ENCODE data around the gene MAPK8IP1. TPM values are rescaled to one million over a fixed set of nuclear protein-coding genes. Genes with fewer than 3 reads are reported as not detected.

Gene MAPK8IP1
- polyA plus RNA-seq, 1 donor (not counting 4 experiments of a cell fraction or from before 2014, with no cell fraction given) = 0.51 TPM

DNA sequence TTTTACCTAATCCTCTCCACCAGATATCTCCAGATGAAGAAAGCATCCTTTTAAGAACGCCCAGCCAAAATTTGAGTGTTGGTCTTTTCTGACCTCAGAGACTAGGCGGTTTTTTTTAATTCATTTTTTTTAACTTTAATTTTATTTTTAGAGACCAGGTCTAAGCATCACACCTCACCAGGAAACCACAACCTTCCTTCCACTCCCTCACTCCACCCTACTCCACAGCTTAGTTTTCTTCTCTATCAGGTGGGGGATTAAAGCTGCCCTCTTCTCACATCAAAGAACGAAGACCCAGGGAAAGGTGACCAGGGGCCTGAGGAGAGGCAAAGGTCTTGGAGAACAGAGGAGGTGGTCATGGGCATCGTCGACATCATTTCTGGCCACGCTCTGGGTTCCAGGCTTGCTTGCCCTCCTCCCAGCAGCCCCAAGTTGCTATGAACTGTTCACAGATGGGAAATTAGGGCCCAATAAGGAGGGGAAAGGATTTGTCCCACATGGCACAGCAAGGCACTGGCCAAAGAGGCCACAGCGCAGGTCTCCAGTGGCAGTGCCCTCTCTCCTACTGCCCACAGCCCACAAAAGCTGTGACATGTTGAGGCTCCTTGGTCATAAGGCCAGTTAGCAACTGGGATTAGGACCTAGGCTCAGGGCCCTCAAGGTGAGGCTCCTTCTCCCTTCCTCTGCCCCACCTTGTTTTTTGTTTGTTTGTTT, 33.7 kb downstream of the MAPK8IP1 start:
- H2AFZ ChIP-seq (ENCODE audit: control insufficient read depth, low read length) = no peak overlapping the region
- TF ChIP-seq, protein P1, sequence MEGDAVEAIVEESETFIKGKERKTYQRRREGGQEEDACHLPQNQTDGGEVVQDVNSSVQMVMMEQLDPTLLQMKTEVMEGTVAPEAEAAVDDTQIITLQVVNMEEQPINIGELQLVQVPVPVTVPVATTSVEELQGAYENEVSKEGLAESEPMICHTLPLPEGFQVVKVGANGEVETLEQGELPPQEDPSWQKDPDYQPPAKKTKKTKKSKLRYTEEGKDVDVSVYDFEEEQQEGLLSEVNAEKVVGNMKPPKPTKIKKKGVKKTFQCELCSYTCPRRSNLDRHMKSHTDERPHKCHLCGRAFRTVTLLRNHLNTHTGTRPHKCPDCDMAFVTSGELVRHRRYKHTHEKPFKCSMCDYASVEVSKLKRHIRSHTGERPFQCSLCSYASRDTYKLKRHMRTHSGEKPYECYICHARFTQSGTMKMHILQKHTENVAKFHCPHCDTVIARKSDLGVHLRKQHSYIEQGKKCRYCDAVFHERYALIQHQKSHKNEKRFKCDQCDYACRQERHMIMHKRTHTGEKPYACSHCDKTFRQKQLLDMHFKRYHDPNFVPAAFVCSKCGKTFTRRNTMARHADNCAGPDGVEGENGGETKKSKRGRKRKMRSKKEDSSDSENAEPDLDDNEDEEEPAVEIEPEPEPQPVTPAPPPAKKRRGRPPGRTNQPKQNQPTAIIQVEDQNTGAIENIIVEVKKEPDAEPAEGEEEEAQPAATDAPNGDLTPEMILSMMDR (optimal IDR thresholded peaks at IDR 0.05 in 1 of 3, IDR thresholded peaks at IDR 0.05 in 1 of 3, conservative IDR thresholded peaks at IDR 0.05 in 1 of 3; ENCODE audit: extremely low read depth in 1 of 3, insufficient read depth in 2 of 3, low read length in 3 of 3) = no peak
- no peak for TF ChIP-seq EZH2 (IDR thresholded peaks at IDR 0.05; ENCODE audit: low read length)
- H3K4me3 ChIP-seq (ENCODE audit: control insufficient read depth in 2 of 3, extremely low read depth in 1 of 3, insufficient read depth in 2 of 3, low read depth in 1 of 3, low read length in 3 of 3) = peak overlapping the region in 2 of 3 experiments; percentile 91 to 92
- DNase-seq (ENCODE audit: low read depth, low spot score) (no peak), FAIRE-seq (no peak)
- dilution Hi-C loops (cut with MboI; ENCODE audit: extremely low pct_ligation_motif_present, low sequenced_read_pairs) = no loop called here
- no peaks in the 10 kb centered on the region for H4K20me1 ChIP-seq (ENCODE audit: control insufficient read depth, extremely low read depth, insufficient read depth, low read length)
- H3K9ac ChIP-seq (ENCODE audit: control insufficient read depth, extremely low read depth, insufficient read depth, low read length) = no peak overlapping the region
- H3K79me2 ChIP-seq (ENCODE audit: control insufficient read depth, insufficient read depth, low read length) = peaks cover 30% of the 10 kb centered on the region
- peak overlapping the region; percentile 85 for H3K4me2 ChIP-seq (ENCODE audit: control insufficient read depth, extremely low read depth, insufficient read depth, low read depth, low read length)
- peaks cover 11% of the 10 kb centered on the region for H3K4me1 ChIP-seq (ENCODE audit: control insufficient read depth, extremely low read depth, insufficient read depth, low read length)
- H3K36me3 ChIP-seq (ENCODE audit: control insufficient read depth in 2 of 2, extremely low read depth in 1 of 2, insufficient read depth in 2 of 2, low read length in 2 of 2) = peaks cover 12 to 19% of the 10 kb centered on the region in 2 experiments
- no peak overlapping the region for H3K27ac ChIP-seq (ENCODE audit: control insufficient read depth, insufficient read depth, low read length)
- peaks cover 5% of the 10 kb centered on the region for H3K9me1 ChIP-seq (ENCODE audit: control insufficient read depth, extremely low read depth, insufficient read depth, low read length)
- no peaks in the 10 kb centered on the region for H3K27me3 ChIP-seq (ENCODE audit: control insufficient read depth, extremely low read depth, insufficient read depth, low read length)
- H3K9me3 ChIP-seq (ENCODE audit: control insufficient read depth, low read depth, low read length) = no peaks in the 10 kb centered on the region

DNA sequence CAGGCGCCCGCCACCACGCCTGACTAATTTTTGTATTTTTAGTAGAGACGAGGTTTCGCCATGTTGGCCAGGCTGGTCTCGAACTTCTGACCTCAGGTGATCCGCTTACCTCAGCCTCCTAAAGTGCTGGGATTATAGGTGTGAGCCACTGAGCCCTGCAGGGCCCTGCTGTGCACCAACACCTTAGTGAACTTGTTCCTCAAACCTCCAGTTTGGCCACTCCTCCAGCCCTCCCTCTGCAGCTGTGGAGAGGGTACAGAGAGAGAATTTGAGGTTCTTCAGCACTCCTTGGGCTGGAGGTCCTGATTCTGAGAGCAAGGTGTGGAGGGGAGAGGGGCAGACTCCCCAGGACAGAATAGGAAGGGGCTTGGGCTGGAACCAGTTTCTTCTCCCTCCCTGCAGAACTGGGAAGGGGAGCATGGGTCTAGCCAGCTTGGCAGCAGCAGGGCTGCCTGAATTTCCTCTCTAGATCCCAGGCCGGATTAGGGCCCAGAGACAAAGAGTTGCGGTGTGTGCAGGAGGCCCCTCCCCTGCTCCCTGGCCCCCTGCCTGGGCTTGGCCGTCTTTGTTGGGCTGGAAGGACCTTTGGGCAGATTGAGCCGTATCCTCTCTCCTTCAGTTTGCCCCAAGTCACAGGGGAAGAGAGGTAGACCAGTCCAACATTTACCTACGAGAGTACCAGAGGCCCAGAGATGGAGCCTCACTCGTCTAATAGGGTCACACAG, 34.5 kb downstream of the MAPK8IP1 start:
- dilution Hi-C loops (cut with MboI; ENCODE audit: extremely low pct_ligation_motif_present, low sequenced_read_pairs) = no loop called here
- Histone ChIP-seq H2AFZ (ENCODE audit: control insufficient read depth, low read length) (no peak overlapping the region), H4K20me1 (ENCODE audit: control insufficient read depth, extremely low read depth, insufficient read depth, low read length) (no peaks in the 10 kb centered on the region), H3K27ac (ENCODE audit: control insufficient read depth, insufficient read depth, low read length) (no peak overlapping the region), H3K36me3 (ENCODE audit: control insufficient read depth in 2 of 2, extremely low read depth in 1 of 2, insufficient read depth in 2 of 2, low read length in 2 of 2) (peaks cover 5 to 15% of the 10 kb centered on the region in 2 experiments), H3K9ac (ENCODE audit: control insufficient read depth, extremely low read depth, insufficient read depth, low read length) (no peak overlapping the region), H3K4me3 (ENCODE audit: control insufficient read depth in 2 of 3, extremely low read depth in 1 of 3, insufficient read depth in 2 of 3, low read depth in 1 of 3, low read length in 3 of 3) (no peak overlapping the region), H3K79me2 (ENCODE audit: control insufficient read depth, insufficient read depth, low read length) (peaks cover 31% of the 10 kb centered on the region), H3K9me1 (ENCODE audit: control insufficient read depth, extremely low read depth, insufficient read depth, low read length) (peaks cover 5% of the 10 kb centered on the region), H3K27me3 (ENCODE audit: control insufficient read depth, extremely low read depth, insufficient read depth, low read length) (no peaks in the 10 kb centered on the region), H3K4me1 (ENCODE audit: control insufficient read depth, extremely low read depth, insufficient read depth, low read length) (peaks cover 14% of the 10 kb centered on the region), H3K4me2 (ENCODE audit: control insufficient read depth, extremely low read depth, insufficient read depth, low read depth, low read length) (no peak overlapping the region), H3K9me3 (ENCODE audit: control insufficient read depth, low read depth, low read length) (no peaks in the 10 kb centered on the region)
- no peak for DNase-seq (ENCODE audit: low read depth, low spot score)
- FAIRE-seq = no peak
- TF ChIP-seq EZH2 (IDR thresholded peaks at IDR 0.05; ENCODE audit: low read length) = no peak
- TF ChIP-seq, protein P1 (optimal IDR thresholded peaks at IDR 0.05 in 1 of 3, IDR thresholded peaks at IDR 0.05 in 1 of 3, conservative IDR thresholded peaks at IDR 0.05 in 1 of 3; ENCODE audit: extremely low read depth in 1 of 3, insufficient read depth in 2 of 3, low read length in 3 of 3) = no peak

All from keratinocyte (primary cell).